Stomach (tissue), 4 donors: ENCODE data around the gene UGT2B7.

Source experiments
- CTCF ChIP-seq, 7 experiments: fragments of 450-650 bp in 4 of 7; fragments of 200-600 bp in 3 of 7; sonication (generic) in 3 of 7; IDR thresholded peaks; one replicate each; pipeline ENCODE4 v1.5.1; 2016 to 2019; ENCODE audit warnings: antibody characterized with exemption in 7 of 7, control low read depth in 2 of 7, mild to moderate bottlenecking in 1 of 7
- POLR2A ChIP-seq, 4 donors: fragments of 450-650 bp; IDR thresholded peaks; one replicate each; pipeline ENCODE4 v1.6.1; 2016; ENCODE audit warnings: antibody characterized with exemption in 4 of 4, control low read depth in 2 of 4, mild to moderate bottlenecking in 1 of 4, moderate library complexity in 1 of 4
- POLR2AphosphoS5 ChIP-seq, 3 donors: sonication (generic); formaldehyde crosslinking; IDR thresholded peaks; one replicate each; pipeline ENCODE4 v1.6.1; 2016; ENCODE audit warnings: antibody characterized with exemption in 3 of 3

GRCh38 chr4:69073375-69073774, 22.9 kb upstream of the UGT2B7 start:
- TF ChIP-seq CTCF (IDR thresholded peaks at IDR 0.05) (no peak), POLR2A (IDR thresholded peaks at IDR 0.05) (no peak), POLR2AphosphoS5 (IDR thresholded peaks at IDR 0.05) (no peak)
